Keratinocyte (primary cell): ENCODE measurements around the gene MMP19. TPM values are rescaled to one million over a fixed set of nuclear protein-coding genes. Genes with fewer than 3 reads are reported as not detected.
"Not testable (repeated sequence)": the region's sequence is repeated elsewhere in the genome, so short reads cannot be mapped to it uniquely, and the experiment has no call there.

ENCODE experiments used
- DNase-seq: peaks from one replicate; pipeline ENCODE4 v3.0.0-alpha.2; 2011; ENCODE audit warnings: low read depth, missing footprints, low spot score
- FAIRE-seq: peaks from 2 replicates; lab custom pipeline; 2011; peaks lifted over from hg19 to GRCh38; lab: Jason Lieb, UNC
- H2AFZ ChIP-seq: 2 replicates; pipeline ENCODE4 v1.6.0; 2012; ENCODE audit warnings: low read length, control low read depth, inconsistent platforms; ENCODE audit not compliant: control insufficient read depth
- H3K27ac ChIP-seq: 2 replicates; pipeline ENCODE4 v1.5.1; 2011; ENCODE audit warnings: low read length; ENCODE audit not compliant: control insufficient read depth, insufficient read depth
- H3K27me3 ChIP-seq: 3 replicates; pipeline ENCODE4 v1.6.0; 2011; ENCODE audit warnings: low read length; ENCODE audit not compliant: control insufficient read depth, insufficient read depth; ENCODE audit errors: extremely low read depth
- H3K36me3 ChIP-seq, 2 experiments: 2 replicates in 1 of 2; 3 replicates in 1 of 2; pipeline ENCODE4 v1.5.1; 2011; ENCODE audit warnings: low read length in 2 of 2, mild to moderate bottlenecking in 1 of 2; ENCODE audit not compliant: control insufficient read depth in 2 of 2, insufficient read depth in 2 of 2; ENCODE audit errors: extremely low read depth in 1 of 2
- H3K4me1 ChIP-seq: 3 replicates; pipeline ENCODE4 v1.5.1; 2011; ENCODE audit warnings: low read length; ENCODE audit not compliant: control insufficient read depth, insufficient read depth; ENCODE audit errors: extremely low read depth
- H3K4me2 ChIP-seq: 3 replicates; pipeline ENCODE4 v1.6.0; 2011; ENCODE audit warnings: low read depth, low read length; ENCODE audit not compliant: control insufficient read depth, insufficient read depth; ENCODE audit errors: extremely low read depth
- H3K4me3 ChIP-seq, 3 experiments: fragments of 200-600 bp in 1 of 3; sonication (generic) in 1 of 3; 2 replicates in 2 of 3; 3 replicates in 1 of 3; pipeline ENCODE4 v1.5.1; 2011 to 2016; ENCODE audit warnings: low read length in 3 of 3, mild to moderate bottlenecking in 3 of 3, control low read depth in 2 of 3, inconsistent platforms in 1 of 3, low read depth in 1 of 3, mixed read lengths in 1 of 3, mixed run types in 1 of 3, moderate library complexity in 1 of 3; ENCODE audit not compliant: control insufficient read depth in 2 of 3, insufficient read depth in 2 of 3; ENCODE audit errors: extremely low read depth in 1 of 3
- H3K79me2 ChIP-seq: 2 replicates; pipeline ENCODE4 v1.6.0; 2012; ENCODE audit warnings: low read length; ENCODE audit not compliant: control insufficient read depth, insufficient read depth
- H3K9ac ChIP-seq: 3 replicates; pipeline ENCODE4 v1.6.0; 2011; ENCODE audit warnings: low read length; ENCODE audit not compliant: control insufficient read depth, insufficient read depth; ENCODE audit errors: extremely low read depth
- H3K9me1 ChIP-seq: 3 replicates; pipeline ENCODE4 v1.6.0; 2011; ENCODE audit warnings: low read length; ENCODE audit not compliant: control insufficient read depth, insufficient read depth; ENCODE audit errors: extremely low read depth
- H3K9me3 ChIP-seq: 2 replicates; pipeline ENCODE4 v1.5.1; 2012; ENCODE audit warnings: low read depth, low read length; ENCODE audit not compliant: control insufficient read depth
- H4K20me1 ChIP-seq: 3 replicates; pipeline ENCODE4 v1.6.0; 2011; ENCODE audit warnings: low read length; ENCODE audit not compliant: control insufficient read depth, insufficient read depth; ENCODE audit errors: extremely low read depth
- CTCF ChIP-seq, 3 experiments: IDR thresholded peaks in 1 of 3; conservative IDR thresholded peaks in 1 of 3; optimal IDR thresholded peaks in 1 of 3; 2 replicates in 2 of 3; 3 replicates in 1 of 3; pipeline versions ENCODE3 to v1.5.1; 2011; ENCODE audit warnings: low read length in 3 of 3, mild to moderate bottlenecking in 3 of 3, moderate library complexity in 2 of 3, control low read depth in 1 of 3, inconsistent platforms in 1 of 3; ENCODE audit not compliant: insufficient read depth in 2 of 3; ENCODE audit errors: extremely low read depth in 1 of 3
- EZH2 ChIP-seq: IDR thresholded peaks from one replicate; pipeline ENCODE4 v1.6.1; 2012; ENCODE audit warnings: inconsistent platforms, mild to moderate bottlenecking, low read length, moderate library complexity
- dilution Hi-C: fragments of 300-500 bp; cut with MboI; formaldehyde crosslinking; loops from one replicate; pipeline ENCODE4 v1.7.0; 2020; ENCODE audit warnings: low sequenced_read_pairs; ENCODE audit not compliant: extremely low pct_ligation_motif_present
- polyA plus RNA-seq, 5 experiments: library from polyadenylated mRNA; depleted of rRNA in 3 of 5; stranded (reverse) in 3 of 5; stranded (forward) in 1 of 5; unstranded in 1 of 5; fragments of >200 nt; gene quantifications; 1 replicate in 1 of 5; 2 replicates in 3 of 5; 3 replicates in 1 of 5; pipeline versions ENCODE4 v1.2.1 to v1.2.3, GENCODE V29; 2011 to 2012; ENCODE audit warnings: missing spikeins in 2 of 5, low read depth in 1 of 5, low replicate concordance in 1 of 5

Gene MMP19
- polyA plus RNA-seq, 1 donor (not counting 4 experiments of a cell fraction or from before 2014, with no cell fraction given), result 2.7 TPM

- H3K9me1 ChIP-seq, result no peaks in the 10 kb centered on the region
- dilution Hi-C loops, result no loop called here
- H3K9me3 ChIP-seq, result no peaks in the 10 kb centered on the region
- H3K27me3 ChIP-seq, result no peaks in the 10 kb centered on the region
- TF ChIP-seq CTCF (optimal IDR thresholded peaks at IDR 0.05 in 1 of 3, IDR thresholded peaks at IDR 0.05 in 1 of 3, conservative IDR thresholded peaks at IDR 0.05 in 1 of 3; ENCODE audit: extremely low read depth in 1 of 3, insufficient read depth in 2 of 3, low read length in 3 of 3) (no peak), EZH2 (no peak)
- H3K36me3 ChIP-seq, result no peaks in the 10 kb centered on the region
- FAIRE-seq, result no peak
- H3K4me1 ChIP-seq, result peaks cover 3% of the 10 kb centered on the region
- H3K4me2 ChIP-seq, result no peak overlapping the region
- H3K79me2 ChIP-seq, result no peaks in the 10 kb centered on the region
- peak overlapping the region; percentile 53 for H2AFZ ChIP-seq
- no peak for DNase-seq
- H3K27ac ChIP-seq, result no peak overlapping the region
- no peak overlapping the region for H3K4me3 ChIP-seq
- H4K20me1 ChIP-seq, result no peaks in the 10 kb centered on the region
- no peak overlapping the region for H3K9ac ChIP-seq
These were observed 33.1 kb upstream of the MMP19 start for GRCh38 chr12:55875704-55876467.

- Histone ChIP-seq H3K9me1 (no peaks in the 10 kb centered on the region), H3K27me3 (no peaks in the 10 kb centered on the region), H3K9me3 (no peaks in the 10 kb centered on the region), H3K36me3 (no peaks in the 10 kb centered on the region), H3K4me1 (no peaks in the 10 kb centered on the region), H3K4me2 (no peak overlapping the region), H3K4me3 (no peak overlapping the region), H4K20me1 (no peaks in the 10 kb centered on the region), H3K79me2 (no peaks in the 10 kb centered on the region), H3K27ac (no peak overlapping the region), H3K9ac (no peak overlapping the region), H2AFZ (no peak overlapping the region)
- dilution Hi-C loops, result no loop called here
- no peak for TF ChIP-seq EZH2
- no peak for TF ChIP-seq CTCF (optimal IDR thresholded peaks at IDR 0.05 in 1 of 3, IDR thresholded peaks at IDR 0.05 in 1 of 3, conservative IDR thresholded peaks at IDR 0.05 in 1 of 3; ENCODE audit: extremely low read depth in 1 of 3, insufficient read depth in 2 of 3, low read length in 3 of 3)
- FAIRE-seq, result no peak
- no peak for DNase-seq
These were observed 31.7 kb upstream of the MMP19 start for GRCh38 chr12:55874443-55874842.

GRCh38 chr12:55866454-55867004 is 23.8 kb upstream of the MMP19 start:
- H4K20me1 ChIP-seq, H3K4me3 ChIP-seq, FAIRE-seq, H2AFZ ChIP-seq, H3K27me3 ChIP-seq, H3K9ac ChIP-seq, H3K9me3 ChIP-seq, dilution Hi-C loops, H3K79me2 ChIP-seq, H3K9me1 ChIP-seq, H3K4me1 ChIP-seq, H3K27ac ChIP-seq, H3K4me2 ChIP-seq, DNase-seq, H3K36me3 ChIP-seq: not testable (repeated sequence)
